GM19397 (cell line): Measurements from ENCODE around the gene KIAA0825.

Experiments
- ATAC-seq: cut with Tn5 transposase; IDR thresholded peaks from one replicate; pipeline ENCODE4 v1.9.1; 2021; ENCODE audit warnings: mild to moderate bottlenecking, moderate library complexity; ENCODE audit not compliant: unreplicated experiment

Gene KIAA0825

DNA sequence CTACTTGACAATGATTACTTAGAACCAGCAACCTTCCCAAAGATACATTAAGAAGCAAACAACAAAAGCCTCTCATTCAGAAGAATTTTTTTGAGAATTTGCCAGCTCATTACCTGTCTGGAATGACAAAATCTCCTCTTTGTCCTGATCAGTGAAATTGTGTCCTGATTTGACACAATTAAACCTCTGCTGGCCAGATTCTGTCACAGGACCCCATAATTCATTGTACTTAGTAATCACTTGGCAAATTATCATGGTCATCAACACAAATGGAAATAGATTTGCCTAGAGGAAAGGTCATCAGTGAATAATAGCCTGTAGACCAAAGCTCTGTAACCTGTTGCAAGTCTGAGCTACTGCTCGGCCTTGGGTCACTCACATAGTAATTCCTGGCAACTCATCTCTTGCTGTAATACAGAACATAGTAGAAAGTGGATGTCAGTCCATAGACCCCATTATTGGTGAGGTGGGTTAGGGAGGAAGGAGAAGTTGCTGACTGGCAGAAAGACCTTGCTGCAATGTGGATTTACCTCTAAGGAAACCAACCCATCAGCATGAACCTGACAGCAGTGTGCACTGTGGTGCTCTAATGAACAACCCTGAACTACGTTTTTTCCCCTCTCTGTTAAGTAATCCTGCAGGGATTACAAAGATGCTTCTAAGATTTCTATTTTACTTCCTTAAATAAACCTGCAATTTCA is 370.1 kb downstream of the KIAA0825 start:
- ATAC-seq, result no peak

DNA sequence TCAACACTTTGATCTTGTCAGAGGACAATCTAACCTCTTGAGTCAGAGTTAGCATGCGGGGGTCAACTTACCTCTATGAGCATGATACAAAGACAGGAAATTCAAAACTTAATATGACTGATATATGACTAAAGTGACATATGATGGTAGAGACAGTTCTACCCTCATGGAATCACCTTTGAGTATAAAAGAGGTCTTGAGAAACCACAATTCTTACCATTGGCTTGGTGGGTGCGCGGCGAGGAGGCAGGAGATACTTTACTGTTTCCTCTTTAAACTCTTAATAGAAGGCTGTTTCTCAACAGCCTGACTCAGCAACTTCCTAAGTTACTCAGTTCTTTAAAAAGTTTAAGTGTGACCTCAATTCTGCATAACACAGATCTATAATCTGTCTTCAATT is 372.8 kb downstream of the KIAA0825 start:
- ATAC-seq, result no peak

DNA sequence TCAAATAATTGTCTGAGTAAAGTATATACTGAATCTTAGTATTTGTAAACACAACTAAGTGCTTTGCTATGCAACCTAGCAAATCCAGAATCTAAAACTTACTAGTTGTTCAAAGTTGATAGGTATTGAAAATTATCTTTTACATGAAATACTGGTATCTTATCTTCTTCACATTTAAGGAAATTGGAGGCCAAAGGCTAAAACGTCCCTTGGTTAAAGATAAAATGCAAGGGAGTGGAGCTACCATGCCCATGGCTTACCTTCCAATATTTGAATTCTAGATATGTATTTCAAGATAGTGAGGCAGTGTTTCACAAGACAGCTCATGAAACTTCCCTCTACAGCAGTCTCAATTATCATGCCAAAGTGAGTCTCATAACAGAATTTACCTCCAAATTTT is 373.5 kb downstream of the KIAA0825 start:
- no peak for ATAC-seq

DNA sequence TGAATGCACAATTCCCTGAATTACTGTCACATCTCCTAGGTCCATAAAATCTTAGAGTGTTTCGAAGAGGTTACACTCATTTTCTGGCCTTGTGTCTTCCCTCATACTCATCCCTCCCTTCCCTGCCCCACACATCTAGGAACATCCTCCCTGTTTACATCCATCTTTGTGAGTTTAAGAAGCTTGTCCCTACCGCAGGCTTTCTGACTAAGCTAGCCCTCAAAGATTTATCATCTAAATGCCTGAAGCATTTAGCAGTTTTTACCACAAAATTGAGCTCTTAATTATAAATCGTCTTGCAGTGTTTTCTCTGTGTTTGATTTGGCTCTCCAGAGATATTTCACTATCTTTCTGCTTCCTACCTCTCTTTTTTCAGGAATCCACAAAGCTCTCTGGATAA is 374.8 kb downstream of the KIAA0825 start:
- ATAC-seq, result no peak

DNA sequence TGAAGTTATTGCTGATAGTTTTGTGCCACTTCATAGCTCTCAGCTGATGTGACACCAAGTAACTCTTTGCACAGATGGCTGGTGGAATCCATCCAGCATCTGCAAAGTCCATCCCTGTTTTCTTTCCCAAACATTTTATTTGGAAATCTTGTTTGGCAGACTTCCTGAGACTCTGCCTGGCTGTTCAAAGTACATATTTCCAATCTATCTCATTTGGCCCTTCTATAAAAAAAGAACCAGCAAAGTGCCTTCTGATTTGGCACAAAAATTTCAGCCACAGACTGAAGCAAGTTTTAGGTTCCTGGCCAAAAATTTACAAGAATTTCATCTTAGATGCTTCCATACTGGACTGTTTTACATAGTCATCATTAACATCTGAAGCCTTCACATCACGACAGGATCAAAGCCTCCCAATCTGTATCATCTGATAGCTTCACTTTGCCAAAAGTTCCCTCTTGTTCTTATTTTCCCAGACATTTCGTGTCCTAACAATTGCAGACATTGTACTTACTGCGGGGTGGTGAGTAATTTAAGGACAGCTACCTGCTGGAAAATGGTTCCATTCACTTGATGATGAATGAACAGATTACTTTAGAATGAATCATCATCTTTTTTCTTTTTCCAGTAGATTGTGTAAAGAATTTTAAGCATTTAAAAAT is 377.3 kb downstream of the KIAA0825 start:
- ATAC-seq, result no peak

DNA sequence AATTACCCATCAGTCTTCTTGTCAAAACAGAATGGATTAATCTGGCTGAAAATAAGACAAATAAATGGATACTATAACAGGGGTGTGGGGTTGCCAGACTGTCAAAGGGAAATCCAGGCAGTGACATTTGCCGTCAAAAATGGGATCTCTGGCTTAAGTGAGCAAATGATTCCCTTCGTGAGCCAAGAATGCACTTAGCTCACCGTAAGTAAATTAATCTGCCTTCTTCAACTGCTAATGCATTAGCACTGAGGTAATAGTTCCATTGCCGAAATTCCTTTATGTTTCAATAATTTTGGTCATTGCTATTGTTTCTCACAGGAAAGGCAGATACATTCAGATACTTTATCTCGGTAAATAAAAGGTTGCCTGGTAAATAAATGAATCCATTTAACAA is 377.8 kb downstream of the KIAA0825 start:
- no peak for ATAC-seq

DNA sequence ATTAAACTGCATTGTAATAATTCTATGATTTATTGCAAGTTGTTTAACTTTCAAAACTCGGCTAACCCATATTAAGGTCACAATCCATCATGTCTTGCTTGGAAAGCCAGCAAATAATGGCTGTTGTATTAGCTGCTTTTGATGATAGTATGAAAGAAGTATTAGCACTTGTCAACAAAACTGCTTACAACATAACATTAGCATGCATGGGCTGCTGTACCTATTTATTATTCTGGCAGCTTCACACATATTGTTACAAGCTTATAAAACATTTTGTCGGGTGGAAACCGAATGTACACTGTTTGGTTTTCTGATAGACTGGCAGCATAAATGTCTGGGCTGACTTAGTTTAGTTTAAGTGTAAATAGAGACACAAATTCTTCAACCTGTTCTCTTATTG is 378.3 kb downstream of the KIAA0825 start:
- no peak for ATAC-seq

DNA sequence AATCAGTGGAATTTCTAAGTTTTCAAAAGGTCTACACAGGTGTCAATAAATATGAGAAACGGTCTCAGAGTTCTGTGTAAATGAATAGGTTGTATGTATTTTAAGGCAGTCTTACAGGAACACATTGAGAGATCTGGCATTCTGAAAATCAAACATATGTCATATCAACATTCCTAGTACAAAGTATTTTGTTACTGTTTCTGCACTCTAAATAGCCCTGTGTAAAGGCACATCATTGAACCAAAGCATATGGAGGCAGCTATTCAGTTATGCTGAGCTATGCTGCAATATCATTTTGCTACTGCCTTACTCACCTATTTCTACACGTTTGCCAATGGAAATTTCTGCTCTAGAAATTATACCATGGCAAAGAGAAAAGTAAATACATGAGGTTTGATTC is 379.1 kb downstream of the KIAA0825 start:
- ATAC-seq, result no peak

DNA sequence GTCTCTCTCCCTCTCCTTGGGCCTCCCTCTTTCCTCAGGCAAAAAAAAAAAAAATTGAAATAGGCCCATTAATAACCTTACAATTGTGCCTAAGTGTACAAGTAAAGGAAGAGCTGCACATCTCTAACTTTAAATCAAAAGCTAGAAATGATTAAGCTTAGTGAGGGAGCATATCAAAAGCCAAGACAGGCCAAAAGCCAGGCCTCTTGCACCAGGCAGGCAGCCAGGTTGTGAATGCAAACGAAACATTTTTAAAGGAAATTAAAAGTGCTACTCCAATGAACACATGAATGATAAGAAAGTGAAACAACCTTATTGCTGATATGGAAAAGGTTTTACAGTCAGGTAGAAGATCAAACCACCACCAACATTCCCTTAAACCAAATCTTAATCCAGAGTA is 383.4 kb downstream of the KIAA0825 start:
- ATAC-seq, result no peak

DNA sequence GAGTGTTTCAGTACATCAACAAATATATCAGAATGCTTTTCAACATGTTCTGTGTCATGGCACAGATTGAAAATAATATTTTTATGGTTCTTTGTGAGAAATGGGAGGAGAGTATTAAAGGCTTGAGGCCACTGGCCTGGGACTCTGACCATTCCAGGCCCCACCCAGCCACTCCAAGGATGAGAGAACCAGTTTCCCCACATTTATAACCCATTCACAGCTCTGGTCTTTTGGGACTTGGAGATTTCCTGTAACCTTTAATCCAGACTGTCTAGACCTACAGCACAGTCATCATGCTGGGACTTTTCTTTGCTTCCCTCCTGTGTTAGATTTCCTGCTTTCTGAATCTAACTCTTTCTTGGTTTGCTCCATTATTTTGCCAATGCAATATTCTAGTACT is 389.6 kb downstream of the KIAA0825 start:
- no peak for ATAC-seq

DNA sequence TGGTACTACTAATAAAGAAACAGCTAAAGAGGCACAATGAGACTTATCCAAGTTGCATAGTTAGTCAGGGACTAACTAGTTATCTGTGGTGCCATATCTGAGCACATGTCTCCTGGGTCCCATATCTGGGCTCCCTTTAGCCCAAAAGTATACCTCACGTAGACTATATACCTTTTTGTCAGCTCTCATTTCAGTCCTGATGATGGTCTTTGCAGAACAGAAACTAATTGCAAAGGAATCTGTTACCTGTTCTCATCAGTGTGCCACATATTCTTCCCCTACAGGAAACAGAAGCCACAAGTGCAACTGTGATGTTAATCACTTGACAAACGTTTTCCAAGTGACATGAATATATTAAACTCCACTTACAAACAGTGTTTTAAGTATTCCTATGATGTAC is 395.2 kb downstream of the KIAA0825 start:
- ATAC-seq, result no peak

DNA sequence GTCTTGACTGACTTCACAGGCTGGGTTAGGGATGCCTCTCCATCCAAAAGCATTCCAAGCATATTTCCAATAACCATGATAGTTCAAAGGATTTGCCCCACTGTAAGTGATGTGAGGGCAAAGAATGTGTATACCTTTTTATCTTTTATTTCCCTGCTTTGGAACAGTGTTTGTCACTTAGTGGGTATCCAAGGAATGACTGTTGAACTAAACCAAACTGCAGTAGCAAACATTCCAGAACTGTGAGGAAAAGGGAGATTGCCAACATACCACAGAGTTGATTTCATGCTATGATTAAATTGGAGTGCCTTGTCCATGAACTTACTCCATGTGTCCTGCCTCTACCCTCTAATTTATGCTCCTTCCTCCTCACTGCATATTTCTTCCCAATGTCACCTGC is 400.0 kb downstream of the KIAA0825 start:
- ATAC-seq, result no peak

DNA sequence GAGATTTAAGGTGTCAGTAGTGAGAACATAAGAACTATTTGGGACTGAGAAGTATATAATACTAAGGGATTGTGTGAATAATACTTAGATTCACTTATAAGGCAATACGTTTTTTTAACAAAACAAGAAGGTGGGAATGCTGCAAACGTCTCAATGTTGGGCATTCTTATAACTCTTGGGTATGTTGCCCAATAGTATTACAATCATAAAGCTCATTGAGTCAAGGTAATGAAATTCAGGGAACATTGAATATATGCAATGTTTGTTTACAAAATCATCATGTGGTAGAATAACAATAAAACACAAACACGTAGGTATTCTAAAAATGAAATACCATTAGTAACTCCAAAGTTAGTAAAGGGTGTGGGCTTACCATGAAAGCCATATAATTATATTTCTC is 400.7 kb downstream of the KIAA0825 start:
- ATAC-seq, result no peak

DNA sequence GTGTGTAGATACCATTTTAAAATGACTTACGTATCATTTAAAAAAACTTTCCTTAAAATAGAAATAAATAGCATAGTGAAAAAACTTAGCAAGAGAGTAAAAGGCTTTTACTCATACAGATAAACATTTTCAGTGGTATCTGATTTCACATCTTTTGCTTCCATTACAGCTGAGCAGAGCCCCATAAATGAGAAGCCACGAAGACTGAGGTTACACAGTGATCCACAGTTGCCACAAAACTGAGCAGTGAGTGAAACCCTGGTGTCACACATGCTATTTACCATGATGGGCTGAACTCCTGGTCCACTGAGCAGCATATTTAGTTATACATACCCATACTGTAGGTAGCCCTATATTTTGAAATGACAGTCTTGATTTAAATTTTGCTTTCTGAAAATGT is 401.2 kb downstream of the KIAA0825 start:
- ATAC-seq, result no peak

DNA sequence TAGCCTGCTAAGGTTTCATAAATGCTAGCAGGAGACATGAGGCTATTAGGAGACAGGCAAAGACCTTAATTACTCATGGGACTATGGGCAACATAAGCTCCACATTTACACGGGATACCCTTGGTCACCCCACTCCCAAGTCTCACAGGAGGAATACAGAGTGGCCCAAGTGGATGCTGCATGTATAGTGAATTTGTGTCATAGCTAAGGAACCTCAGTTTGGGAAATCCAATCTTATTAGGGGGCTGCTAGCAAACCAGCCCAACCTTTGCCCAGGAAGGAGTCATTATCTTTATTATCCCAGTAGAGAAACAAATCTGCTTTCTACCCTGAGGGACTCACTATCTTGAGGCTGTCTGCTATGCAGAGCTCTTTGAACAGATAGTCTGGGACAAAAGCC is 405.9 kb downstream of the KIAA0825 start:
- no peak for ATAC-seq

DNA sequence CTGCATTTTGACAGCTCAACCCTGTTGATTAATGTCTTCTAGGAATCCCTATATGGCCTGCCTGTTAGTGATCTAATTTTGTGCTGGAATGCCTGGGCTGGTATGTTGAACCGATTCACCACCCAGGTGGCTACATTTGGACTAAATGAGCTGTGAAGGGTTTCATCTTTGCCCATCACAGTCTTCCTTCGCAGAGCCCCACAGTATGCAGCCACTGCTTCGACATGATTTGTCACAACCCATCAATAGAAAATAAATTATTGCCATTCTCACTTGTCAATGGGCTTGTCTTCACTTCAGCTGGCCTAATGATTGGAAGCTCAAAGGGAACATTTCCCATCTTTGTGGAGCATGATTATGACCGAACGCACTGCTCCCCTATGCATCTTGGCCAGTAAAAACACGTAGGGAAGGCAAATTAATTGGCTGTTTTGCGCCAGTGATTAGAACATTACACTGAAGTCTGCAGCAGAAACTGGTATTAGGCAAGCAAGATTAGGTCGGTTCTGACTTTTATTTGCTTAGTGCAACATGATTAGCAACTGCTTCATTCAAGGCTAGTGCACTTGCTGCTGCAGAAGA is 408.5 kb downstream of the KIAA0825 start:
- no peak for ATAC-seq

DNA sequence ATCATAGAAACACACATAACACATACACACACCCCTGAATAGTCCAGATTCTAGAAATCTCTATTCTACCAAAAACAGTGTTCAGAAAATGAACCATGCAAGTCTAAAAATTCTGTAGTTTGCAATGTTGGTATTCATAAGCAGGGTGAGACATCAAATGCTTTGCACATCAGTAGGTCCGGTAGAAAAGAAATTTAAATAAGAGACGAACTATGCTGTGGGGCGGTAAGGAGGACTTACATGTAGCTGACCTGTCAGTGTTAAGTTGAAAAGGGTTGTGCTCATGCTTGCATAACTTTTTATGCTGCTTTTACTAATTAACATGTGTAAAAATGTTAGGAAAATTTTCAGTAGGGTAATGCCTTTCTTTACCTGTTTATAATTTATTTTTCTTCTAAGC is 409.1 kb downstream of the KIAA0825 start:
- no peak for ATAC-seq

DNA sequence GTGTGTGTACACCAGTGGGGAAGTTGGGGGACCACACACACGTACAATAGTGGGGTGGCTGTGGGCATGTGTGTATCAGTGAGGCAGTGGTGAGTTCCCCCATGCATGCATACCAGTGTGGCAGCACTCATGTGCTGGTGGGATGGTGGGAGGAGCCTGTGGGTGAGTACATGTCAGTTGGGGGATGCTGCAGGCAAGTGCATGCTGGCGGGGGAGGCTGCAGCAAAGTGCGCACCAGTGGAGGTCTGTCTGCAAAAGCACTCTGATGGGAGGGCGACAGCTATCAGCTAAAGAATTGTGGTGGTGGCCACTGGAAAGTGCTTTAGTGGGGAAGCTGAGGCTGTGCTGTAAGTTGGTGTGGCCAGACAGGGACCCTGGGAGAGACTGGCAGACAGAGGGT is 418.8 kb downstream of the KIAA0825 start:
- no peak for ATAC-seq

DNA sequence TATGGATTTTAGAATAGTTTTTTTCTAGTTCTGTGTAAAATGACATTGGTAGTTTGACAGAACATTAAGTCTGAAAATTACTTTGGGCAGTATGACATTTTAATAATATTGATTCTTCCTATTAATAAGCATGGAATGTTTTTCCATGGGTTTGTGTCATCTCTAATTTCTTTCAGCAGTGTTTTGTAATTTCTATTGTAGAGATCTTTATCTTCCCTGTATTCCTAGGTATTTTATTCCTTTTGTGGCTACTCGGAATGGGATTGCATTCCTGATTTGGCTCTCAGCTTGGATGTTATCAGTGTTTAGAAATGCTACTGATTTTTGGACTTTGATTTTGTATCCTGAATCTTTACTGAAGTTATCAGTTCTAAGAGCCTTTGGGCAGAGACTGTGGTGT is 420.4 kb downstream of the KIAA0825 start:
- no peak for ATAC-seq

DNA sequence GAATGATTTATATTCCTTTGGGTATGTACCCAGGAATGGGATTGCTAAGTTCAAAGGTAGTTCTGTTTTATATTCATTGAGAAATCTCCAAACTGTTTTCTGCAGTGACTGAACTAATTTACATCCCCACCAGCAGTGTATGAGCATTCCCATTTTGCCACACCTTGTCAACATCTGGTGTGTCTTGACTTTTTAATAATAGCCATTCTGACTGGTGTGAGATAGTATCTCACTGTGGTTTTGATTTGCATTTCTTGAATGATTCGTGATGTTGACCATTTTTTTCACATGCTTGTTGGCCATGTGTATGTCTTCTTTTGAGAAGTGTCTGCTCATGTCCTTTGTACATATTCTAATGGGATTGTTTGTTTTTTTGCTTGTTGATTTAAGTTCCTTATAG is 421.5 kb downstream of the KIAA0825 start:
- no peak for ATAC-seq

DNA sequence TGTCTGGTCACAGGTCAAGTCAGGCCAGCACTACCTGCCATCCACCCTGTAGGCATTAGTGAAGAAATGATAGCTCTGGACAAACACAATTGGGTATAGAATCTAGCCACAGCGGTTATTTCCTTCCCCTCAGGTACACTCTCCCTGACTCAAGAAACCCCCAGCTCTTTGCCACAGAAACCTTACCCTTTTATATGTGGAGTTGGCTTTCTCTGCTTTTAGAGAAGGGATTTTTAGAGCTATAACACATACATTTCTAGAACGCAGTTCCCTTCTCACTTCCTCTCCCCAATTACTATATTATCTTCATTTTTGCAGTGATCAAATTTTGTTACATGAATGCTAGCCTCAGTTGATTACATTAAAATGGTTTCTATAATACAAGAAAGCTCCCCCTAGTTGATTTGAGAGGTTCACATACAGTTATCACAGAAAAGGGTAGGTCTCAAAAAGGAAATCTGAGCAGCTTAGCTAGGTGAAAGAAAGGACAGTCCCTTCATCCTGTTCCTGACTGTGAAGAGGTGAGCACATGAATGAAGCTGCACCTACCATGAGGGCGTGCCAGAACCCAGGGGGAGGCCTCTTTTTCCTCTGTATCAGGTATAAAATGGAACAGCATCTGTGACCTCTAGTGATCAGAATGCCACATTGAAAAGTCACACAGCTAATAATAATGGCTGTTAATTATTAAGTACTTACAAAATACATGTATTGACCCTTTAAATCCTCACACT is 425.6 kb downstream of the KIAA0825 start:
- ATAC-seq, result no peak

DNA sequence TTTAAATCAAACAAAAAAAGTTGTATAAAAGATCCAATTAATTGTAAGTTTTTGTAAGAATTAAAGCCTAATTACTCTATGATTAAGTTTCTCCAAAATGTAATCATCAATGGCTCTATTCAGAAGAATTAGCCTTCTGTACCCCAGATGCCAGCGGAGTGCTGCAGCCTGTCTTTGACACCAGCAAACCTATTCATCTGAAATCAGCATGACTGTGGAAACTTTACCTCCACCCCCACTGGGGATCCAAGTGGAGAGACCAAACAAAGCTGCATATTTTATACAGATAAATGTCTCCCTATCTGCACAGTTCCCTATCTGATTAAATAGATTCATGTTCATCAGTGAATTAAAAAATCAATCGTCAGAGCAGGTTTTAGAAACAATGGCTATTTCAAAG is 426.8 kb downstream of the KIAA0825 start:
- no peak for ATAC-seq
